ENCODE measurements around the gene ABCC2.

- TF ChIP-seq, protein P1, sequence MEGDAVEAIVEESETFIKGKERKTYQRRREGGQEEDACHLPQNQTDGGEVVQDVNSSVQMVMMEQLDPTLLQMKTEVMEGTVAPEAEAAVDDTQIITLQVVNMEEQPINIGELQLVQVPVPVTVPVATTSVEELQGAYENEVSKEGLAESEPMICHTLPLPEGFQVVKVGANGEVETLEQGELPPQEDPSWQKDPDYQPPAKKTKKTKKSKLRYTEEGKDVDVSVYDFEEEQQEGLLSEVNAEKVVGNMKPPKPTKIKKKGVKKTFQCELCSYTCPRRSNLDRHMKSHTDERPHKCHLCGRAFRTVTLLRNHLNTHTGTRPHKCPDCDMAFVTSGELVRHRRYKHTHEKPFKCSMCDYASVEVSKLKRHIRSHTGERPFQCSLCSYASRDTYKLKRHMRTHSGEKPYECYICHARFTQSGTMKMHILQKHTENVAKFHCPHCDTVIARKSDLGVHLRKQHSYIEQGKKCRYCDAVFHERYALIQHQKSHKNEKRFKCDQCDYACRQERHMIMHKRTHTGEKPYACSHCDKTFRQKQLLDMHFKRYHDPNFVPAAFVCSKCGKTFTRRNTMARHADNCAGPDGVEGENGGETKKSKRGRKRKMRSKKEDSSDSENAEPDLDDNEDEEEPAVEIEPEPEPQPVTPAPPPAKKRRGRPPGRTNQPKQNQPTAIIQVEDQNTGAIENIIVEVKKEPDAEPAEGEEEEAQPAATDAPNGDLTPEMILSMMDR (IDR thresholded peaks at IDR 0.05), result no peak
- no peak for TF ChIP-seq POLR2A (IDR thresholded peaks at IDR 0.05)
- TF ChIP-seq POLR2AphosphoS5 (IDR thresholded peaks at IDR 0.05), result no peak
These were observed 98.9 kb downstream of the ABCC2 start for GRCh38 chr10:99881371-99881770.
